Body of pancreas (tissue), 4 donors: Measurements from ENCODE around the gene EPN2.

Experiments
- POLR2A ChIP-seq, 3 donors: fragments of 450-650 bp; IDR thresholded peaks; one replicate each; pipeline ENCODE4 v1.6.1; 2016; ENCODE audit warnings: antibody characterized with exemption in 3 of 3, mild to moderate bottlenecking in 2 of 3
- TF ChIP-seq, protein P1 (sequence below), 7 experiments: fragments of 450-650 bp in 4 of 7; fragments of 200-600 bp in 3 of 7; sonication (generic) in 3 of 7; IDR thresholded peaks; one replicate each; pipeline ENCODE4 v1.5.1; 2016 to 2019; ENCODE audit warnings: antibody characterized with exemption in 7 of 7

DNA sequence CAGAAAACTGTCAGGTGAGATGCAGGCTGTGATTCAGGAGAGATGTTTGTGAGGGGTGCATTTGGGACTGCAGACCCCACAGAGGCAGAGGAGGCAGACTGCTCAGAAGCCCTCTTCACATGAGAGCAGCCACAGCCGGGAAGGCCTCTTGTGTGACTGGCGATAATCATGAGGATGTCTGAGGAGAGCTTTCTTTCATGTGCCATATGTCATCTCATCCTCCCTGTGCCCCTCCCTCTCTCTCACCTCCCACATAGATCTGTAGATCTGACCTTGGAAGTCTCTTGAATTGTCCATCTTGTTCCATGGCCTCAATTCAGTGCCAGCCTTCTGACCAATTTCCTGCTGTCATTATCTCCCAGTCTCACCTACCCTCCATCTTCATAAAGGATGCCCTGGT is 50.5 kb downstream of the EPN2 start:
- TF ChIP-seq, protein P1, sequence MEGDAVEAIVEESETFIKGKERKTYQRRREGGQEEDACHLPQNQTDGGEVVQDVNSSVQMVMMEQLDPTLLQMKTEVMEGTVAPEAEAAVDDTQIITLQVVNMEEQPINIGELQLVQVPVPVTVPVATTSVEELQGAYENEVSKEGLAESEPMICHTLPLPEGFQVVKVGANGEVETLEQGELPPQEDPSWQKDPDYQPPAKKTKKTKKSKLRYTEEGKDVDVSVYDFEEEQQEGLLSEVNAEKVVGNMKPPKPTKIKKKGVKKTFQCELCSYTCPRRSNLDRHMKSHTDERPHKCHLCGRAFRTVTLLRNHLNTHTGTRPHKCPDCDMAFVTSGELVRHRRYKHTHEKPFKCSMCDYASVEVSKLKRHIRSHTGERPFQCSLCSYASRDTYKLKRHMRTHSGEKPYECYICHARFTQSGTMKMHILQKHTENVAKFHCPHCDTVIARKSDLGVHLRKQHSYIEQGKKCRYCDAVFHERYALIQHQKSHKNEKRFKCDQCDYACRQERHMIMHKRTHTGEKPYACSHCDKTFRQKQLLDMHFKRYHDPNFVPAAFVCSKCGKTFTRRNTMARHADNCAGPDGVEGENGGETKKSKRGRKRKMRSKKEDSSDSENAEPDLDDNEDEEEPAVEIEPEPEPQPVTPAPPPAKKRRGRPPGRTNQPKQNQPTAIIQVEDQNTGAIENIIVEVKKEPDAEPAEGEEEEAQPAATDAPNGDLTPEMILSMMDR (IDR thresholded peaks at IDR 0.05), result no peak
- TF ChIP-seq POLR2A (IDR thresholded peaks at IDR 0.05), result no peak
